Liver (tissue), 9 donors: Measurements from ENCODE around the gene DNAJA4. TPM values are rescaled to one million over a fixed set of nuclear protein-coding genes. Genes with fewer than 3 reads are reported as not detected.

ENCODE experiments used
- DNase-seq: peaks from one replicate; pipeline ENCODE4 v3.0.0-alpha.2; 2017; ENCODE audit warnings: low spot score
- H3K27ac ChIP-seq, 2 donors: one replicate each; pipeline ENCODE4 v1.7.0; 2013; ENCODE audit warnings: inconsistent platforms in 2 of 2, low read length in 2 of 2, control low read depth in 1 of 2, low read depth in 1 of 2, mild to moderate bottlenecking in 1 of 2
- H3K27me3 ChIP-seq, 4 donors: one replicate each; pipeline versions ENCODE4 v1.6.1 to v1.7.0; 2013; ENCODE audit warnings: low read length in 3 of 4, inconsistent platforms in 1 of 4, mild to moderate bottlenecking in 1 of 4, moderate library complexity in 1 of 4; ENCODE audit not compliant: control insufficient read depth in 4 of 4, insufficient read depth in 4 of 4
- H3K36me3 ChIP-seq, 4 donors: one replicate each; pipeline versions ENCODE4 v1.6.1 to v1.7.0; 2013; ENCODE audit warnings: low read length in 3 of 4, mild to moderate bottlenecking in 3 of 4, low read depth in 1 of 4, moderate library complexity in 1 of 4; ENCODE audit not compliant: control insufficient read depth in 4 of 4, insufficient read depth in 3 of 4
- H3K4me1 ChIP-seq, 4 donors: one replicate each; pipeline versions ENCODE4 v1.6.1 to v1.7.0; 2013; ENCODE audit warnings: low read length in 3 of 4, mild to moderate bottlenecking in 3 of 4, moderate library complexity in 1 of 4; ENCODE audit not compliant: control insufficient read depth in 4 of 4, insufficient read depth in 4 of 4
- H3K4me3 ChIP-seq, 3 donors: one replicate each; pipeline versions ENCODE4 v1.6.1 to v1.7.0; 2013; ENCODE audit warnings: low read length in 3 of 3, control low read depth in 1 of 3, low read depth in 1 of 3, mild to moderate bottlenecking in 1 of 3
- H3K9ac ChIP-seq, 2 donors: one replicate each; pipeline ENCODE4 v1.7.0; 2013; ENCODE audit warnings: low read length in 2 of 2, mild to moderate bottlenecking in 2 of 2, moderate library complexity in 2 of 2, control low read depth in 1 of 2, low read depth in 1 of 2
- H3K9me3 ChIP-seq, 4 donors: one replicate each; pipeline versions ENCODE4 v1.6.1 to v1.7.0; 2013; ENCODE audit warnings: low read length in 3 of 4; ENCODE audit not compliant: control insufficient read depth in 4 of 4
- EGR1 ChIP-seq, 2 donors: IDR thresholded peaks; 2 replicates each; pipeline ENCODE4 v1.6.1; 2016 to 2018; ENCODE audit warnings: antibody characterized with exemption in 2 of 2, low read depth in 2 of 2
- FOXA1 ChIP-seq: IDR thresholded peaks from 2 replicates; pipeline ENCODE4 v1.6.1; 2016; ENCODE audit warnings: antibody characterized with exemption
- FOXA2 ChIP-seq: IDR thresholded peaks from 2 replicates; pipeline ENCODE4 v1.6.1; 2016; ENCODE audit warnings: antibody characterized with exemption
- GABPA ChIP-seq, 2 donors: IDR thresholded peaks in 1 of 2; conservative IDR thresholded peaks in 1 of 2; 2 replicates each; pipeline ENCODE4 v1.6.1; 2016; ENCODE audit warnings: antibody characterized with exemption in 2 of 2, mild to moderate bottlenecking in 1 of 2, moderate library complexity in 1 of 2
- HNF4A ChIP-seq, 2 donors: conservative IDR thresholded peaks; 2 replicates each; pipeline ENCODE4 v1.6.1; 2016; ENCODE audit warnings: antibody characterized with exemption in 2 of 2, mild to moderate bottlenecking in 2 of 2
- HNF4G ChIP-seq: IDR thresholded peaks from 2 replicates; pipeline ENCODE4 v1.6.1; 2016; ENCODE audit warnings: antibody characterized with exemption
- JUND ChIP-seq, 2 donors: IDR thresholded peaks; 2 replicates each; pipeline ENCODE4 v1.6.1; 2016; ENCODE audit warnings: antibody characterized with exemption in 2 of 2
- NR2F2 ChIP-seq: IDR thresholded peaks from 2 replicates; pipeline ENCODE4 v1.6.1; 2016; ENCODE audit warnings: antibody characterized with exemption
- RAD21 ChIP-seq, 2 donors: IDR thresholded peaks; 2 replicates each; pipeline ENCODE4 v1.6.1; 2016; ENCODE audit warnings: antibody characterized with exemption in 2 of 2, mild to moderate bottlenecking in 2 of 2
- RXRA ChIP-seq, 2 donors: IDR thresholded peaks; 2 replicates each; pipeline ENCODE4 v1.6.1; 2017 to 2018; ENCODE audit warnings: antibody characterized with exemption in 2 of 2, mild to moderate bottlenecking in 1 of 2
- SP1 ChIP-seq: IDR thresholded peaks from 2 replicates; pipeline ENCODE4 v1.6.1; 2018; ENCODE audit warnings: antibody characterized with exemption, mild to moderate bottlenecking
- TAF1 ChIP-seq: conservative IDR thresholded peaks from 2 replicates; pipeline ENCODE4 v1.6.1; 2016; ENCODE audit warnings: antibody characterized with exemption, mild to moderate bottlenecking
- YY1 ChIP-seq: IDR thresholded peaks from 2 replicates; pipeline ENCODE4 v1.6.1; 2016; ENCODE audit warnings: antibody characterized with exemption, mild to moderate bottlenecking
- WGBS: extraction: QIAGEN DNeasy Blood & Tissue Kit; methylation state at CpG from one replicate; pipeline ENCODE4 v1.1.7; 2013; 5-methylcytosine and 5-hydroxymethylcytosine counted together
- polyA plus RNA-seq, 2 donors: library from polyadenylated mRNA; stranded (reverse) in 1 of 2; unstranded in 1 of 2; fragments of 200-250 nt in 1 of 2; fragments of >200 nt in 1 of 2; fragmentation: Nextera tagmentation in 1 of 2; extraction: Ambion mirVana in 1 of 2; gene quantifications; one replicate each; pipeline versions ENCODE4 v1.2.1 to v1.2.3, GENCODE V29; 2013 to 2015
- total RNA-seq, 2 donors: library from RNA; depleted of rRNA; stranded (reverse); fragments of >200 nt; gene quantifications; one replicate each; pipeline ENCODE4 v1.2.3, GENCODE V29; 2014
- TF ChIP-seq, protein P1 (sequence below): IDR thresholded peaks from 2 replicates; pipeline ENCODE4 v1.6.1; 2016; ENCODE audit warnings: antibody characterized with exemption
- TF ChIP-seq, protein P2 (sequence below): IDR thresholded peaks from 2 replicates; pipeline ENCODE4 v1.6.1; 2016; ENCODE audit warnings: antibody characterized with exemption
- TF ChIP-seq, protein P3 (sequence below): IDR thresholded peaks from 2 replicates; pipeline ENCODE4 v1.6.1; 2016; ENCODE audit warnings: antibody characterized with exemption, mild to moderate bottlenecking
- TF ChIP-seq, protein P4 (sequence below): IDR thresholded peaks from 2 replicates; pipeline ENCODE4 v1.6.1; 2016; ENCODE audit warnings: antibody characterized with exemption
- TF ChIP-seq, protein P5 (sequence below): fragments of 150-350 bp; IDR thresholded peaks from 2 replicates; pipeline ENCODE4 v1.5.1; 2017; ENCODE audit warnings: improper control_type of control experiment, low read depth, low read length; ENCODE audit not compliant: missing input control
- donor health status: healthy.
- donor health status: healthy.
- donor health status: healthy.
- donor health status: healthy.
- donor health status: healthy.

Gene DNAJA4
- total and polyA plus RNA-seq, 4 donors: 0.93 to 79.0 (median 2.0) TPM

- DNase-seq: no peak
- Histone ChIP-seq H3K27me3 (no peaks in the 10 kb centered on the region), H3K9me3 (no peaks in the 10 kb centered on the region), H3K4me1 (peaks cover 0 to 2% (median under 1%) of the 10 kb centered on the region in 4 donors), H3K36me3 (peaks cover 6 to 44% (median 26%) of the 10 kb centered on the region in 4 donors), H3K4me3 (no peak overlapping the region), H3K9ac (no peak overlapping the region), H3K27ac (no peak overlapping the region)
- 68% methylated on average over 2 of the region's 2 CpGs for WGBS
- TF ChIP-seq GABPA (IDR thresholded peaks at IDR 0.05 in 1 of 2, conservative IDR thresholded peaks at IDR 0.05 in 1 of 2): no peak
These were observed 26.7 kb downstream of the DNAJA4 start for GRCh38 chr15:78291052-78291451.

DNA sequence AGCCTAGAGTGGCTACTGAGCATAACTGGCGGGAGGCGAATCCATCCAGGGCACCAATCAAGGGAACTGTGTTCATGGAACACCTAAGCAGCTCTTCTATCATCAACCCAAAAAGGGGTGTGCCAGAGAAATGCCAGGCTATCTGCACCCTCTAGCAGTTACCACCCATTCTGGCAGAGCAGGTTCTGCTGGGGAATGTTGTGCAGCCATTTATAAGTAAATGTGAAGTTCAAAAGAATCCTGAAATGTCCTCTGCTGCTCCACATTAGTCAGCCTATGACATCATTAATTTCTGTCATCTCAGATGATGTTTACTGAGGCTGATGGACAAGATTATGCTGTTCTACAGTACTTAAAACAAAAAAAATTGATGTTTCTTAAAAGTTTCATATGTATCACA is 27.3 kb downstream of the DNAJA4 start:
- 98% methylated on average over 2 of the region's 2 CpGs for WGBS
- no peaks in the 10 kb centered on the region for H3K27me3 ChIP-seq
- H3K9ac ChIP-seq: no peak overlapping the region
- no peak for DNase-seq
- peaks cover 6 to 39% (median 24%) of the 10 kb centered on the region in 4 donors for H3K36me3 ChIP-seq
- H3K9me3 ChIP-seq: no peaks in the 10 kb centered on the region
- TF ChIP-seq, protein P1, sequence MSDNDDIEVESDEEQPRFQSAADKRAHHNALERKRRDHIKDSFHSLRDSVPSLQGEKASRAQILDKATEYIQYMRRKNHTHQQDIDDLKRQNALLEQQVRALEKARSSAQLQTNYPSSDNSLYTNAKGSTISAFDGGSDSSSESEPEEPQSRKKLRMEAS: no peak
- no peak for TF ChIP-seq SP1
- no peak for TF ChIP-seq HNF4A (conservative IDR thresholded peaks at IDR 0.05)
- no peak for TF ChIP-seq JUND (IDR thresholded peaks at IDR 0.05)
- TF ChIP-seq, protein P2, sequence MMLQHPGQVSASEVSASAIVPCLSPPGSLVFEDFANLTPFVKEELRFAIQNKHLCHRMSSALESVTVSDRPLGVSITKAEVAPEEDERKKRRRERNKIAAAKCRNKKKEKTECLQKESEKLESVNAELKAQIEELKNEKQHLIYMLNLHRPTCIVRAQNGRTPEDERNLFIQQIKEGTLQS: no peak
- TF ChIP-seq RAD21 (IDR thresholded peaks at IDR 0.05): no peak
- TF ChIP-seq GABPA (IDR thresholded peaks at IDR 0.05 in 1 of 2, conservative IDR thresholded peaks at IDR 0.05 in 1 of 2): no peak
- no peak for TF ChIP-seq FOXA2
- no peak for TF ChIP-seq NR2F2
- TF ChIP-seq, protein P3, sequence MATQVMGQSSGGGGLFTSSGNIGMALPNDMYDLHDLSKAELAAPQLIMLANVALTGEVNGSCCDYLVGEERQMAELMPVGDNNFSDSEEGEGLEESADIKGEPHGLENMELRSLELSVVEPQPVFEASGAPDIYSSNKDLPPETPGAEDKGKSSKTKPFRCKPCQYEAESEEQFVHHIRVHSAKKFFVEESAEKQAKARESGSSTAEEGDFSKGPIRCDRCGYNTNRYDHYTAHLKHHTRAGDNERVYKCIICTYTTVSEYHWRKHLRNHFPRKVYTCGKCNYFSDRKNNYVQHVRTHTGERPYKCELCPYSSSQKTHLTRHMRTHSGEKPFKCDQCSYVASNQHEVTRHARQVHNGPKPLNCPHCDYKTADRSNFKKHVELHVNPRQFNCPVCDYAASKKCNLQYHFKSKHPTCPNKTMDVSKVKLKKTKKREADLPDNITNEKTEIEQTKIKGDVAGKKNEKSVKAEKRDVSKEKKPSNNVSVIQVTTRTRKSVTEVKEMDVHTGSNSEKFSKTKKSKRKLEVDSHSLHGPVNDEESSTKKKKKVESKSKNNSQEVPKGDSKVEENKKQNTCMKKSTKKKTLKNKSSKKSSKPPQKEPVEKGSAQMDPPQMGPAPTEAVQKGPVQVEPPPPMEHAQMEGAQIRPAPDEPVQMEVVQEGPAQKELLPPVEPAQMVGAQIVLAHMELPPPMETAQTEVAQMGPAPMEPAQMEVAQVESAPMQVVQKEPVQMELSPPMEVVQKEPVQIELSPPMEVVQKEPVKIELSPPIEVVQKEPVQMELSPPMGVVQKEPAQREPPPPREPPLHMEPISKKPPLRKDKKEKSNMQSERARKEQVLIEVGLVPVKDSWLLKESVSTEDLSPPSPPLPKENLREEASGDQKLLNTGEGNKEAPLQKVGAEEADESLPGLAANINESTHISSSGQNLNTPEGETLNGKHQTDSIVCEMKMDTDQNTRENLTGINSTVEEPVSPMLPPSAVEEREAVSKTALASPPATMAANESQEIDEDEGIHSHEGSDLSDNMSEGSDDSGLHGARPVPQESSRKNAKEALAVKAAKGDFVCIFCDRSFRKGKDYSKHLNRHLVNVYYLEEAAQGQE: no peak
- TF ChIP-seq, protein P4, sequence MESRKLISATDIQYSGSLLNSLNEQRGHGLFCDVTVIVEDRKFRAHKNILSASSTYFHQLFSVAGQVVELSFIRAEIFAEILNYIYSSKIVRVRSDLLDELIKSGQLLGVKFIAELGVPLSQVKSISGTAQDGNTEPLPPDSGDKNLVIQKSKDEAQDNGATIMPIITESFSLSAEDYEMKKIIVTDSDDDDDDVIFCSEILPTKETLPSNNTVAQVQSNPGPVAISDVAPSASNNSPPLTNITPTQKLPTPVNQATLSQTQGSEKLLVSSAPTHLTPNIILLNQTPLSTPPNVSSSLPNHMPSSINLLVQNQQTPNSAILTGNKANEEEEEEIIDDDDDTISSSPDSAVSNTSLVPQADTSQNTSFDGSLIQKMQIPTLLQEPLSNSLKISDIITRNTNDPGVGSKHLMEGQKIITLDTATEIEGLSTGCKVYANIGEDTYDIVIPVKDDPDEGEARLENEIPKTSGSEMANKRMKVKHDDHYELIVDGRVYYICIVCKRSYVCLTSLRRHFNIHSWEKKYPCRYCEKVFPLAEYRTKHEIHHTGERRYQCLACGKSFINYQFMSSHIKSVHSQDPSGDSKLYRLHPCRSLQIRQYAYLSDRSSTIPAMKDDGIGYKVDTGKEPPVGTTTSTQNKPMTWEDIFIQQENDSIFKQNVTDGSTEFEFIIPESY: no peak
- TF ChIP-seq YY1: no peak
- TF ChIP-seq TAF1: no peak
- no peak for TF ChIP-seq FOXA1
- no peak for TF ChIP-seq HNF4G
- no peak for TF ChIP-seq RXRA (IDR thresholded peaks at IDR 0.05)
- no peak for TF ChIP-seq EGR1 (IDR thresholded peaks at IDR 0.05; ENCODE audit: low read depth in 2 of 2)
- TF ChIP-seq, protein P5, sequence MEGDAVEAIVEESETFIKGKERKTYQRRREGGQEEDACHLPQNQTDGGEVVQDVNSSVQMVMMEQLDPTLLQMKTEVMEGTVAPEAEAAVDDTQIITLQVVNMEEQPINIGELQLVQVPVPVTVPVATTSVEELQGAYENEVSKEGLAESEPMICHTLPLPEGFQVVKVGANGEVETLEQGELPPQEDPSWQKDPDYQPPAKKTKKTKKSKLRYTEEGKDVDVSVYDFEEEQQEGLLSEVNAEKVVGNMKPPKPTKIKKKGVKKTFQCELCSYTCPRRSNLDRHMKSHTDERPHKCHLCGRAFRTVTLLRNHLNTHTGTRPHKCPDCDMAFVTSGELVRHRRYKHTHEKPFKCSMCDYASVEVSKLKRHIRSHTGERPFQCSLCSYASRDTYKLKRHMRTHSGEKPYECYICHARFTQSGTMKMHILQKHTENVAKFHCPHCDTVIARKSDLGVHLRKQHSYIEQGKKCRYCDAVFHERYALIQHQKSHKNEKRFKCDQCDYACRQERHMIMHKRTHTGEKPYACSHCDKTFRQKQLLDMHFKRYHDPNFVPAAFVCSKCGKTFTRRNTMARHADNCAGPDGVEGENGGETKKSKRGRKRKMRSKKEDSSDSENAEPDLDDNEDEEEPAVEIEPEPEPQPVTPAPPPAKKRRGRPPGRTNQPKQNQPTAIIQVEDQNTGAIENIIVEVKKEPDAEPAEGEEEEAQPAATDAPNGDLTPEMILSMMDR: no peak
- no peak overlapping the region for H3K27ac ChIP-seq
- peaks cover 0 to 2% (median under 1%) of the 10 kb centered on the region in 4 donors for H3K4me1 ChIP-seq
- no peak overlapping the region for H3K4me3 ChIP-seq
